GM21381 (cell line): Measurements from ENCODE around the gene SEC24C.
"Not testable (repeated sequence)": the region's sequence is repeated elsewhere in the genome, so short reads cannot be mapped to it uniquely, and the experiment has no call there.

ENCODE experiments used
- ATAC-seq: cut with Tn5 transposase; IDR thresholded peaks from one replicate; pipeline ENCODE4 v1.9.1; 2021; ENCODE audit warnings: mild to moderate bottlenecking, moderate library complexity; ENCODE audit not compliant: unreplicated experiment

The SEC24C gene

GRCh38 chr10:73743905-73744663, at the start of gene SEC24C:
Gene SEC24C (plus strand): TSS chr10:73744372. CDS start chr10:73746833, 2,461 bp downstream.
- peak; percentile 93 for ATAC-seq

GRCh38 chr10:73695302-73695701, 48.9 kb upstream of the SEC24C start:
- ATAC-seq = not testable (repeated sequence)

GRCh38 chr10:73697675-73698159, 46.5 kb upstream of the SEC24C start, which contains the start of gene AGAP5:
Gene AGAP5 (minus strand): TSS chr10:73698109. CDS start chr10:73697755, 354 bp downstream.
- not testable (repeated sequence) for ATAC-seq

- not testable (repeated sequence) for ATAC-seq
Observed at GRCh38 chr10:73698819-73699218, 45.4 kb upstream of the SEC24C start.

GRCh38 chr10:73703924-73704323, 40.2 kb upstream of the SEC24C start:
- not testable (repeated sequence) for ATAC-seq

DNA sequence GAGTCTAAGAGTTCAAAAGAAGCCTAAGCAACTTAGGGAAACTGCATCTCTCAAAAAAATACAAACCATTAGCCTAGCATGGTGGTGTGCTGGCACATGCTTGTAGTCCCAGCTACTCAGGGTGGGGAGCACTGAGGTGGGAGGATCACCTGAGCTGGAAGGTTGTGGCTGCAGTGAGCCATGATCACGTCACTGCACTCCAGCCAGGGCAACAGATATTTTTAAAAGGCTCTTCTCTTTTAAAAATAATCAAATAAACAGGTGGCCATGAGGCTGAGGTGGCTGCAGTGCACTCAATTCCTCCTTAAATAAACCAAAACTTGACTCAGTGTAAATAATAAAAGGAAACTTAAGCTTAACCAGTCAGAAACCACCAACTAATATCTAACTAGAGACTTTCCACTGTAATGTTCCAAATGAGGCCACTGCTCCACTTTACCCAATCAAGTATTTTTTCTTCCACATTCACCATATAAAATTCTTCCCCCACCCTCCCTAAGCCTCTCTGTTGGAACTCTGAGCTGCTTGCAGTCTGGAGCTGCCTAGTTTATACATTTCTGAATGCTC, 38.6 kb upstream of the SEC24C start:
- ATAC-seq = not testable (repeated sequence)

DNA sequence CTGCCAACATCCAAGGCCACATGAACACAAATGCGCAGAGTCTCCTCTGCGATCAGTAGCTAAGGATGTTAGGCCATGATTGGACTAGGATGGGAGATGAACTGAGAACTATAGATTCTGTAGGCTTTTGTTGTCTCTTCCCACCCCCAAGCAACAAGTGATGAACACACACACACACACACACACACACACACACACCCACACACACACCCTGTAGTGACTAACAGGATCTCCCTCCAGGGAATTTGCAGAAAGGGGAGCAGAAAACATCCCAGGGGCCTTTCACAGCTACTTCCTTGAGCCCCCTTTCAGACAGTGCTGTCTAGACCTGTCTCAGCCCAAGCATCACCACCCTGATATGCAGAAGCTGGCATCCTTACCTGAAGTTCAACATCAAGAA, 37.7 kb upstream of the SEC24C start:
- not testable (repeated sequence) for ATAC-seq

DNA sequence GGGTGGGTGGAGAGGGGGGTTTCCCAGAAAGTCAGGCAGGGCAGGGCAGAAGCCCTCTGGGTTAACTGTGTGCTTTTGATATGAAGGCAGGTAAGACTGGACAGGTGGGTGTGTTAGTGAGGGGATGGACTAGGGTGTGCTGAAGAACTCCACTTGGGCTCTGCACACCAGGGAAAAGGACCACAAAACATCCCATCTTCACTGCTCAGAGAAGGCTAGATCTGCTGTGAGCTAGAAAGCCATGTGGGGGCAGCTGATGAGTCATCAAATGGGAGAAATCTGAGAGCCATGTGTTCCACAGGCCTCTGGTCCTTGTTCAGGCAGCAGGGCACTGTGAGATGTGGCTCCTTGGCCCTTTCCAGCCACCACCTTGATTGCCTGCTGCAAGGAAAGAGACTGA, 36.5 kb upstream of the SEC24C start:
- not testable (repeated sequence) for ATAC-seq

DNA sequence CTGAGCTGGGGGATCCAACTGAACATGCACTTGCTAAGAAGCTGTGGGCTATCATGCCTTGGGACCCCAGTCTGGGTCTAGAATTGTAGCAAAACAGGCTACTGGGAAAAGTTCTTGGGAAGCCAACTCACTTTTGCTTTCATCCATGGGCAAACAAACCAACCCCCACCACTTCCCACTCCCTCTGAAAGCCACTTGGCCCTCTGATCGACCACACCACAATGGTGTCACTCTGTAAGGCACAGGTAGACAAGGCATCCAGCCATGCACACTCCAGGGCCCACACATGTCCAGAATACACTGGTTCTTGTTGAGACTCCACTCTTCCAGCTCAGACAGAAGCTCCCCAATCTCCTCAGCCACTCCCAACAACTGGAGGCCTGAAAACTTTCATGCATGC, 36.0 kb upstream of the SEC24C start:
- not testable (repeated sequence) for ATAC-seq

GRCh38 chr10:73711683-73712082, 32.5 kb upstream of the SEC24C start:
- not testable (repeated sequence) for ATAC-seq

DNA sequence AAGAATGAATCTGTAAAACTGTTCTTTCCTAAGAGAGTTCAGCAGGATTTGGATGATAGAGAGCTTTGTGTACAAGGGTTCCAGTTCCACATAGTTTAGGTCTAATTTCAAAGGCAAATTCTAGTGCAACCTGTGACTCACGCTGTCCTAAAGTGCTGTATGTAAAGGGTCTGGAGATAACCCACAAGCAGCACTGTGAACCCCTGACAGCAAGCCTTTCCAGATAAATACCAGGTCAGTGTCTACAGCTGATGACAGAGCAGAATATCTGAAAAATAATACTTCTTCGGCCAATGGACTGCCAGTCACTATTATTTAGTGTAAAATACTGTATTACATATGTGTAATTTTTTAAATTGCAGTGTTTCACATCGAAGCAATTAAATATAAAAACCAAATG, 30.3 kb upstream of the SEC24C start:
- ATAC-seq = not testable (repeated sequence)

- not testable (repeated sequence) for ATAC-seq
Observed at GRCh38 chr10:73714483-73714882, 29.7 kb upstream of the SEC24C start.

GRCh38 chr10:73715179-73716156, 28.7 kb upstream of the SEC24C start:
- ATAC-seq = not testable (repeated sequence)

DNA sequence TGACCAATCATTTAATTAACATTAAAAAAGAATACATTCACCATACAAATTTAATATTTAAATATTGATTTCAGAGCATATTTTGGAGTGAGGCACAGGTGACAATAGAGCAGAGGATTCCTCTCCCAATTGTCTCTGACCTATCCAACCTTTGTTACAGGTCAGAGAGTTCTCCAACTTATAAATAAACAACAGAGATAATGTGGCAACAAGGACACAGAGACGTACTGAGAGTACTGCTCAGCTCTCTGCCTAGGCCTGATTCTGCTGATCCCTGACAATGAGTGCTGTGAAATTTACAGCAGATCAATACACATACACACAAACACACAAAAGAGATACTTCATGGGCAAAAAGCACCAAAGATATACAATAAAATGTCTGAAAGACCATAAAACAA, 27.9 kb upstream of the SEC24C start:
- ATAC-seq = no peak

- no peak for ATAC-seq
Observed at GRCh38 chr10:73717556-73717955, 26.6 kb upstream of the SEC24C start.

GRCh38 chr10:73720561-73720960, 23.6 kb upstream of the SEC24C start:
- not testable (repeated sequence) for ATAC-seq

GRCh38 chr10:73723516-73723915, 20.7 kb upstream of the SEC24C start:
- ATAC-seq = no peak

DNA sequence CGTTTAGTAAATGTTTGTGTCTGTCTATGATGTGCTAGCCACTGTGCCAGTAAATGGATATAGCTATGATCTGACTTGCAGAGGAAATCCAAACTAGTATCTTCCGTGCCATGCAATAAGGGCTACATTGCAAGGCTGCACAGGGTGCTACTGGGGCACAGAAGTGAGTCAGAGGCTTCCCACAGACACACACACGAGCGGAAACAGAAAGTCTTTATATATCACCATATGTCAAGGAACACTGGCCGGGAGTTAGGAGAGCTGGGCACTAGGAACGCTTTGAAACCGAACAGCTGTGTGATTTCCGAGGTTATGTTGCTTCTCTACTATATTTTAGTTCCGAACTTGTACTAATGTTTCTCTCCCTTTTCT, 14.4 kb upstream of the SEC24C start:
- not testable (repeated sequence) for ATAC-seq

DNA sequence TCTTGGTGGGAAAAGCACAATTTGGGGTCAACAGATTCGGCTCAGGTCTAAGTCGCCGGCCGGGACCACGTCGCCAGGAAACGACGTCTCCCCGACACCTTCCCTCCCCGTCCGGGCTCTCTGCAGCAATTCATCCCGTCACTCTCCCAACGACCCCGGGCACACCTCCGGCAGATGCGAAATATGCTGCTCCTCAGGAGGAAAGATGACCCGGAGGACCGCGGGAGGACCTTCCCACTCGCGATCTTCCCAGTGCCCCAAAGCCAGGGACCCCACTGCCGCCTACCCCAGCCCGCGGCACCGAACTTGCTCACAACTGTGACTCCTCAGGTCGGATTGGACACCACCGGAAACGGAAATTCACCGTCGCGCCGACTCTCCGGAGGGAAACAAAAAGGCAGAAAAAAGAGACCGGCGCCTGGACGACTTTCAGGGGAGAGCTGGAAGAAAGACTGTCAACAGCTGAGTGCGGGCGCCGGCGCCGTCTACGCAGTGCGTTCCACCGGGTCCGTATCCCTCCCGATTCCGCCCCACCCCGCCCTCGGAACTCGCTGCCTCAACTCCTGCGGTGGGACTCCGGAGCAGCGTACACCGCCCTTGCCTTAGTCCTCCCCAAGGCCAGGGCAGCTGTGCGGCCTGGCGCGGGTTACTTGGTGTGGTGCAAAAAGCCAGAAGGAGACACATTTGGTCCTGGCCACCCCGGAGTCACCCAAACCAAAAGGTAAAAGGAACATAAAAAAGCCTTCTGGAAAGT, 13.8 kb upstream of the SEC24C start:
- ATAC-seq = peak; percentile 91
